SK-N-MC (cell line): ENCODE measurements around the gene KCNS1.

Experiments used
- EZH2 ChIP-seq: fragments of 200-600 bp; sonication (generic); IDR thresholded peaks from one replicate; pipeline ENCODE4 v1.6.1; 2017; ENCODE audit warnings: antibody characterized with exemption
- FOXP2 ChIP-seq: optimal IDR thresholded peaks from 2 replicates; pipeline ENCODE3; 2011; ENCODE audit warnings: mild to moderate bottlenecking, moderate library complexity; ENCODE audit not compliant: insufficient read depth; ENCODE audit errors: extremely low read length, control extremely low read depth
- POLR2AphosphoS5 ChIP-seq: IDR thresholded peaks from 2 replicates; pipeline ENCODE4 v1.6.1; 2012; ENCODE audit warnings: mild to moderate bottlenecking, low read depth, low read length, borderline replicate concordance

DNA sequence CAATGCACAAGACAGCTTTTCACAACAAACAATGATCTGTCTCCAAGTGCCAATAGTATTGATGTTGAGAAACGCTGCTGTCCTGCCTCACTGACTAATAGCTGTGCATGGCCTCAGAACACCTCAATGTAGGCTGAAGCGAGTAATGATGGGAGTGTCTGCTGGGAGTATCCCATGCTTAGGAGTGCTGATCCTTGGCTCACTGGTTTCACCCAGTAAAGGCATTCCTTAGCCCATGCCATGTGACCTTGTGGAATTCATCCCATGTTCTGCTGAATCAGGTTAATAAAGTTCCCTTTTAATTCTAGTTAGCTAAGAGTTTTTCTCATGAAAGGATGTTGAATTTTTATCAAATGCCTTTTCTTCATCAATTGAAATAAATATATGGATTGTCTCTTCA, 27.2 kb upstream of the KCNS1 start:
- no peak for TF ChIP-seq POLR2AphosphoS5
- TF ChIP-seq EZH2, result no peak
- TF ChIP-seq FOXP2, result no peak
